GM18508 (cell line): ENCODE data around the gene FUZ.

Source experiments
- ATAC-seq: cut with Tn5 transposase; IDR thresholded peaks from one replicate; pipeline ENCODE4 v1.9.1; 2021; ENCODE audit warnings: moderate number of reproducible peaks; ENCODE audit not compliant: insufficient read depth, unreplicated experiment

Gene FUZ

GRCh38 chr19:49808711-49809159 is 4.4 kb downstream of the FUZ start:
- no peak for ATAC-seq

DNA sequence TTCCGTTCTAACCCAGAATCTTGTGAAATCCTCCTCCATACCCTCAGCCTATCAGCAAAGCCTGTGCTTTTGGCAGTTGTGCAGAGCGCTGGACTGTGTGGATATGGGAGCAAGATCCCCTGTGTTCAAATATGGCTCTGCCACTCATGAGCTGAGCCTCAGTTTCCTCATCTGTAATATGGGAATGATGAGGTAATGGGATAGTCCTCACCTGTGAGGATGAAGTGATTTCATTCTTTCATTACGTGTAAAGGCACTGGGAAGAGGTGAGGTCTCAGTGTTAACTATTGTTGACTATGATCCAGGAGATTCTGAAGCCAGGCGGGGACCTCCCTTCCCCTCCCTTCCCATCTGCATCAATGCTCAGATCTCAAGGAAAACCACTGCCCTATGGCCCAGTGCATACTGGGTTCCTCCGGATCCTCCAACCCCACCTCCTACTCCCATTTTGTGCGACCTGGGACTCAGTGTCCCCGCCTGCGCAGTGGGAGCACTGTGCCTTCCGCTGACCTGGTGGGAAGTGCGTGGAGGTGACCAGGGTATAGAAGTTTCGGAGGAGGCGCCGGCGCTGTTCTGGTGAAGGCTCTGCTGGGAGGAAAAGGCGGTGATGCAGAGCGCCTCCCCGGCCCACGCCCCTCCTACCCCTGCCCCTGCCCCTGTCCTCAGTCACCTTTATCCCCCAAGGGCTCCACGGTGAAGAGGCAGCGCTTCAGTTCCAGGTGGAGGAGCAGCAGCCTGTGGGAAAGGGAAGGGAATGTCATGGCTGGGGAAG is 5.0 kb downstream of the FUZ start:
- no peak for ATAC-seq

DNA sequence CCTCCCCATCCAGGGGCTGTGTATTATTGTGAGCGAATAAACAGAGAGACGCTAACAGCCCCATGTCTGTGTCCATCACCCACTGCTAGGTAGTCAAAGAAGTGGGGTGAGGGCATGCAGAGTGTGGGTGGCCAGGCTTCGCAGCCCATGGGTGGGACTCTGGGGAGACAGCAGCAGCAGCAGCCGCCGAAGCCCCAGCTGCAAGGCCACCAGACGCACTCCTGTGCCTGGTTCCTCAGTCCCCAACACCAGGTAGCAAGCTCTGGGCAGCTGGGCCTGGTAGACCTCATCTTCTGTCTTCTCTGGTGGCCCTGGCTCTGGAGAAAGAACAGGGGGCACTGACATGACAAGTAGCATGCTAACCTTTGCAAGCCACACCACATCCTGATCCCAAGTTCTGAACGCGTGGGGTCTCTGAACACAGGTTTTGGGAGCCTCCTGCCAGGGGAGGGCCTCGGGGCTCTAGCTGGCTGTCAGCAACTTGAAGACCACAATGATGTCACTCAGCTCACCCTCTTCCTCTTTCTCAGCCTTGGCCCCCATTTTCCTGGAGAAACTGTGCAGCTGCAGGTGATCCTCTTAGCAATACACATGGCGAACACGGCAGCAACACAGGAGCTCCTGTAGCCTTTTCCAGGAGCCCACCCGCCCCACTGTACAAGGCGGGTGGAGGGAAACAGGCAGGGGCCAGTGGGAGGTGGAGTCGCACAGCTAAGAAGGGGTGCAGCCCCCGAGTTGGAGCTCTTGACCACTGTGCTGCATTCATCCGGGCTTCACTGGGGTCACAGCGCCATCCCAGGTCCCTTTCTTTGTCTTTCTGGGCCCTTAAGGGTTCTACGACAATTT is 5.8 kb downstream of the FUZ start:
- ATAC-seq: no peak

DNA sequence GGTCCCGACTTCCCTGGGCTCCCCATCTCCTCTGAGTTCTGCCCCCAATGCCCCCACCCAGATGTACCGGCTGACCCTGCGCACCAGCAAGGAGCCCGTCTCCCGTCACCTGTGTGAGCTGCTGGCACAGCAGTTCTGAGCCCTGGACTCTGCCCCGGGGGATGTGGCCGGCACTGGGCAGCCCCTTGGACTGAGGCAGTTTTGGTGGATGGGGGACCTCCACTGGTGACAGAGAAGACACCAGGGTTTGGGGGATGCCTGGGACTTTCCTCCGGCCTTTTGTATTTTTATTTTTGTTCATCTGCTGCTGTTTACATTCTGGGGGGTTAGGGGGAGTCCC is 6.5 kb downstream of the FUZ start:
- no peak for ATAC-seq

DNA sequence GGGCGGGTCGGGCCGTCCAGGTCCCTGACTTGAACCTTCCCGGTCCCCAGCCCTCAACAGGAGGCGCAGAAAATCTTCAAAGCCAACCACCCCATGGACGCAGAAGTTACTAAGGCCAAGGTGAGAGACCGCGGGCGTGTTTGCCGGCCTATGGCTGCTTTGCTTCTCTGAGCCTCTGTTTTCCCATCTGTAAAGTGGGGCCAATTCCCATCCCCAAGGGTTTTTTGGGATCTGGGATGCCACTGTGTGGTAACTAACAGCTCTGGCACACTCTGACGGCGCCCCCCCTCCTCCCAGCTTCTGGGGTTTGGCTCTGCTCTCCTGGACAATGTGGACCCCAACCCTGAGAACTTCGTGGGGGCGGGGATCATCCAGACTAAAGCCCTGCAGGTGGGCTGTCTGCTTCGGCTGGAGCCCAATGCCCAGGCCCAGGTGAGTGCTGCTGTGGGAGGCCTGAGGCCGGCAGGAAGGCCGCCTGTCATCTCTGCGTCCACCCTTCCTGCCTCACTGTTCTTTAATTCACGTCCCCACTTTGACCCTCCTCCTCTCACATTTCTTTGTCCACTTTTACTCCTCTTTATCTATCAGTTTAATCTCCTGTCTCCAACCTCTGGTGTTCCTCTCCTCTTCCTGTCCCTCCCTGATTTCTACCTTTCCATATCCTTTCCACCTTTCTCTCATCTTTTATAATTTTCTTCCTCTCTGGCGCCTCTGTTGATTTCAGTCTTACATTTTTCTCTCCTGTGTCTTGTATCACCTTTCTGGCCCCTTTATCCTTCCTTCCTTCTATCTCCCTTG is 7.1 kb downstream of the FUZ start:
- ATAC-seq: no peak

GRCh38 chr19:49803529-49803856 is 9.6 kb downstream of the FUZ start:
- ATAC-seq: no peak

- no peak for ATAC-seq
Observed at GRCh38 chr19:49802836-49803528, 10.1 kb downstream of the FUZ start.

- no peak for ATAC-seq
Observed at GRCh38 chr19:49801966-49802661, 11.0 kb downstream of the FUZ start.

DNA sequence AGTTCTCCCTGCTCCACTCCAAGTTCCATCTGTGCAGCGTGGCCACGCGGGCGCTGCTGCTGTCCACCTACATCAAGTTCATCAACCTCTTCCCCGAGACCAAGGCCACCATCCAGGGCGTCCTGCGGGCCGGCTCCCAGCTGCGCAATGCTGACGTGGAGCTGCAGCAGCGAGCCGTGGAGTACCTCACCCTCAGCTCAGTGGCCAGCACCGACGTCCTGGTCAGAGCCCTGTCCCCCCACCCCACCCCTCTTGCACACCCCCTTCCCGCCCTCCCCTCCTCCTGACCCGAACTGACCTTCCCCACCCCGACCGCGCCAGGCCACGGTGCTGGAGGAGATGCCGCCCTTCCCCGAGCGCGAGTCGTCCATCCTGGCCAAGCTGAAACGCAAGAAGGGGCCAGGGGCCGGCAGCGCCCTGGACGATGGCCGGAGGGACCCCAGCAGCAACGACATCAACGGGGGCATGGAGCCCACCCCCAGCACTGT is 11.6 kb downstream of the FUZ start:
- no peak for ATAC-seq

- ATAC-seq: no peak
Observed at GRCh38 chr19:49800771-49801170, 12.3 kb downstream of the FUZ start.

DNA sequence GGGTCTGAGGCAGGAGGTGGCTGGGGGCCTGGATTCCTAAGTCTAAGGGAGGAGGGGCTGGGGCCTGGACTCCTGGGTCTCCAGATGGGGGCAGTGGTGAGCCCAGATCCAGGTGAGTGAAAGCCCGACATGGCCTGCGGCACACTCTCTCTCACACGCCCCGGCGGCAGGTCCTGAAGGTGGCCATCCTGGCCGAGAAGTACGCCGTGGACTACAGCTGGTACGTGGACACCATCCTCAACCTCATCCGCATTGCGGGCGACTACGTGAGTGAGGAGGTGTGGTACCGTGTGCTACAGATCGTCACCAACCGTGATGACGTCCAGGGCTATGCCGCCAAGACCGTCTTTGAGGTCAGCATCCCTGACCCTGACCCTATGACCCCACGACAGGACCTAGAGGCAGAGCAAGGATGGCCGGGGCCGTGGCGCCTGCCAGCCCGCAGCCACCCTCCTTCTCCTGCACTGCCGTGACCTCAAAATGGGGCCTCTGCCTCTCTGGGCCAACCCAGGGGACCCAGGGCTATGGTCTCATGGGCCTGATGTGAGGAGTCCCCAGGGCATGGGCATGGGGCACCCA is 13.2 kb downstream of the FUZ start:
- no peak for ATAC-seq

DNA sequence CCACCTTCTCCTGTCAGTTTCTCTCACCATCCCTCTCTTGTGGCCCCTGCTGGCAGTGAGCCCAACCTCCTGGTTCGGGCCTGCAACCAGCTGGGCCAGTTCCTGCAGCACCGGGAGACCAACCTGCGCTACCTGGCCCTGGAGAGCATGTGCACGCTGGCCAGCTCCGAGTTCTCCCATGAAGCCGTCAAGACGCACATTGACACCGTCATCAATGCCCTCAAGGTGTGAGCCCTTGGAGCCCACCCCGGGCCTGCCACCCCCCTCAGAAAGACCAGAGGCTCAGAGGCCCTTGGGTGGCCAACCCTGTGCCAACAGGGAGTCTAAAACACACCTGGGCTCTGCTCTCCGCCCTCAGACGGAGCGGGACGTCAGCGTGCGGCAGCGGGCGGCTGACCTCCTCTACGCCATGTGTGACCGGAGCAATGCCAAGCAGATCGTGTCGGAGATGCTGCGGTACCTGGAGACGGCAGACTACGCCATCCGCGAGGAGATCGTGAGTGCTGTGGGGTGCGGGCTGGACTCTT is 13.8 kb downstream of the FUZ start:
- ATAC-seq: no peak

DNA sequence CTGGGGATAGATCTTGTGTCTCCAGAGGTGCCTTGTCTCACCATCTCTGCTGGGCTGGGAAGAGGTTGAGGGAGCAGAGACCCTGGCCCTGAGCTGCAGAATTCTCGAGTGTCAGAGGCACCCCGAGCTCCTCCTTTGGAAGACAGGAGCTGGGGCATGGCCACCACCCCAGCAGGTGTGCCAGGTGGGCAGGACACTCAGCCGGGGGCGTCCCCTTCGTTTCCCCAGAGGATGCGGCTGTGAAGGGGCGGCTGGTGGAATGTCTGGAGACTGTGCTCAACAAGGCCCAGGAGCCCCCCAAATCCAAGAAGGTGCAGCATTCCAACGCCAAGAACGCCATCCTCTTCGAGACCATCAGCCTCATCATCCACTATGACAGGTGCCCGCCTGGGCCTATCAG is 14.5 kb downstream of the FUZ start:
- ATAC-seq: no peak

- no peak for ATAC-seq
Observed at GRCh38 chr19:49795615-49796014, 17.5 kb downstream of the FUZ start.

DNA sequence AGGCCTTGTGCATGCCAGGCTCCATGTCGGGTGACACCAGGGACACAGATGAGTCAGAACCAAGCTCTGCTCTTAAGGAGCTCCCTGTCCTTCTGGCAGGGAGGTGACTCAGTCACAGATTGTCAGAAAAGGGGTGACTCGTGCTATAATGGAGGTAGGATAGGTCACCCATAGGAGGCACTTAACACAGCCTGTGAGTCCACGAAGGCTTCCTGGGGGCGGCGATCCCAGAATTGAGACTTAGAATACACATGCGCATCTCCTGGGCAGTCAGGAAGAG is 19.6 kb downstream of the FUZ start:
- ATAC-seq: no peak

- no peak for ATAC-seq
Observed at GRCh38 chr19:49792829-49793560, 20.1 kb downstream of the FUZ start.

DNA sequence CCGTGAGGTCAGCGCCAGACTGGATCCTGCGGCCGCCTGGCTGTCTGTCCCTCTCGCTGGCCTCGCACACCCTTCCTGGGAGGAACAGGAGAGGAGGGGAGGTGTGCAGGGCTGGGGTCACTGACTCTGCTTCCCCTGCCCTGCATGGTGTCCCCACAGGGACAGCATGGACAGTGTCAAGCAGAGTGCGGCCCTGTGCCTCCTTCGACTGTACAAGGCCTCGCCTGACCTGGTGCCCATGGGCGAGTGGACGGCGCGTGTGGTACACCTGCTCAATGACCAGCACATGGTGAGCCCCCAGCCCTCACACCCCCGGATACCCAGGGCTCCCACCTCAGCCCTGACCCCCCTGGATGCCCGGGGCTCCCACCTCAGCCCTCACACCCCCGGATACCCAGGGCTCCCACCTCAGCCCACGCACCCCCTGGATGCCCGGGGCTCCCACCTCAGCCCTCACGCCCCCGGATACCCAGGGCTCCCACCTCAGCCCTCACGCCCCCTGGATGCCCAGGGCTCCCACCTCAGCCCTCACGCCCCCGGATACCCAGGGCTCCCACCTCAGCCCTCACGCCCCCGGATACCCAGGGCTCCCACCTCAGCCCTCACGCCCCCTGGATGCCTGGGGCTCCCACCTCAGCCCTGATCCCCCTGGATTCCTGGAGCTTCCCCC is 21.2 kb downstream of the FUZ start:
- no peak for ATAC-seq

DNA sequence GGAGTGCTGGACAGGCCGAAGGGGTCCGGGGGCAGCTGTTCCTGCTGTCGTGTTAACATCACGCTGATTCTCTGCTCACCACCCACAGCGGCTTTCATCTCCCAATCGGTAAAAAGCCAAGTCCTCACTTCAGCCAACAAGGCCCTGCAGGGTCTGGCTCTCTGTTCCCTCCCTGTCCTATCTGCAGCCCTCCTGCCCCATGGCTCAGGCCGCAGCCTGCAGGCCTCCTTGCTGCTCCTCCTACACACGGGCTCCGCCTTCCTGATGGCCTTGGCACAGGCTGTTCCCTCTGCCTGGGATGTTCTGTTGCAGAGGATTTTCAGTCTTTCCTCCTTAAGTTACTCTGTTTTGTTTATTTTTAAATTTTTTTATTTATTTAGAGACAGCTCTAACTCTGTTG is 22.2 kb downstream of the FUZ start:
- no peak for ATAC-seq
